Measurements from ENCODE around the gene COL23A1.
"Not testable (repeated sequence)": the region's sequence is repeated elsewhere in the genome, so short reads cannot be mapped to it uniquely, and the experiment has no call there.

COL23A1 gene

DNA sequence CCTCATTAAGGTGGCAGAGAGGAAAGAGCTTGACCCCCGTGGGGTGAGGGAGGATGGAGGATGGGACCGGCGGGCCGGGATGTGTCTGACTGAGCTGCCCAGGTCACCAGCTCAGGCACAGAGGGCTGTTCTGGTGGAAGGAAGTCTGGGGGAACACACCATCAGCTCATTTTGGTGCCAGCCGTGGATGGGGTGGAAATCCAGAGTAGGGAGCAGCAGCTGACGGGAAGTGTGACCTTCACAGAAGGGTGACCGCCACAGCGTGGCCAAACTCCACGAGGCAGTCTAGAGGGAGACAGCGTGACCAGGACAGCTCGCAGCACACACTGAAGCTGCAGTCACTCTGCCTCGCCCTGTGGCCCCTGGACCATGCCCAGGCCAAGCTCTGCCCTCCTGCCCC lies 312.3 kb downstream of the COL23A1 start:
- no peak for DNase-seq

DNA sequence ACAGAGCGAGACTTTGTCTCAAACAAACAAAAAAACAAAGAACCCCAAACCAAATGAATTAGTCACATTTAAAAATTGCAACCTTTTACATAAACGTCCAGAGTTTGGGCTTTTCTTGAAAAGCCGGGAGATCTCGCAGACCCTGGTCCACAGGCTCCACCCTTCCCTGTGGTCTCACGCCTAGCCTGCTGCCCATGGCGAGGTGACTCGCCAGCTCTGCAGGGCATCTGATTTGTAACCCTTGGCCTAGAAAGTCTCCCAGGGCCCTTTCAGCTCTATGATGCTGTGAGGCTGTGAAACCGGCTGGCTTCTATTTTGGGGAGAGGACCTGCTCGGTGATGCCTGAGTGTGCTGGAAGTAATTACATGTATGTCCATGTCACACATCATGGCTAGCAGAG lies 312.8 kb downstream of the COL23A1 start:
- DNase-seq: no peak

DNA sequence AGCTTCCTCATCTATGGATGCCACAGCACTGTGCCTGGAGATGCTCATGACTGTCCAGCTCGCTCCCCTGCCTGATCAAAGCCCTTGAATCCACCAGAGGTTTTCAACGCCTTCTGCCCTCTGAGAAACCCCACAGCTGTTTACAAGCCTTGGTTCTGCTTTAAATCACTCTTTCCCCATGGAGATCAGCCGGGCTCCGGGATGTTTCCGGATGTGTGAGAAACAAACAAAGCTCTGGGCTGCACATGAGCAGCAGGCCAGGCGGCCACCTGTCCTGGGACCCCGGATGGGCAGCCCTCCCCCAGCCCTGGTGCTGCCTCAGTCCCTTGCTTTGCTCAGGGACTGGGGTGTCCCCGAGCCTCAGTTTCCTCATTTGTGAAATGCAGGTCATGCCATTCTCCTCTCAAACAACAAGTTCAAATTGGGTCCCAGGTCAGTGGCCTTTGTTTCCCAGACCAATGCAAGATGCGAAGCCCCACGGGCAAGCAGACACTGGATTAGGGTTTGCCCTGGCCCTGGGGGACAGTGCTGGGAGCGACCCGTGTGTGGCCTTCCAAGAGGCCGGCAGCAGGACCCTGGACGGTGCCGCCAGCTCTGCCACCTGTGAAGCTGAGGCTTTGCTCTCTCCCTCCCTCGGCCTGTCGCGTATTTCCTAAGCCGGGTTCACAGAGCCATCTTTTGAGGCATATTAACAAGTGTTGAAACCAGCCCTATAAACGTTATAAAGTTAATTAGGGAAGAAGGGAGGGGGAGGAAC lies 315.2 kb downstream of the COL23A1 start:
- DNase-seq: no peak

DNA sequence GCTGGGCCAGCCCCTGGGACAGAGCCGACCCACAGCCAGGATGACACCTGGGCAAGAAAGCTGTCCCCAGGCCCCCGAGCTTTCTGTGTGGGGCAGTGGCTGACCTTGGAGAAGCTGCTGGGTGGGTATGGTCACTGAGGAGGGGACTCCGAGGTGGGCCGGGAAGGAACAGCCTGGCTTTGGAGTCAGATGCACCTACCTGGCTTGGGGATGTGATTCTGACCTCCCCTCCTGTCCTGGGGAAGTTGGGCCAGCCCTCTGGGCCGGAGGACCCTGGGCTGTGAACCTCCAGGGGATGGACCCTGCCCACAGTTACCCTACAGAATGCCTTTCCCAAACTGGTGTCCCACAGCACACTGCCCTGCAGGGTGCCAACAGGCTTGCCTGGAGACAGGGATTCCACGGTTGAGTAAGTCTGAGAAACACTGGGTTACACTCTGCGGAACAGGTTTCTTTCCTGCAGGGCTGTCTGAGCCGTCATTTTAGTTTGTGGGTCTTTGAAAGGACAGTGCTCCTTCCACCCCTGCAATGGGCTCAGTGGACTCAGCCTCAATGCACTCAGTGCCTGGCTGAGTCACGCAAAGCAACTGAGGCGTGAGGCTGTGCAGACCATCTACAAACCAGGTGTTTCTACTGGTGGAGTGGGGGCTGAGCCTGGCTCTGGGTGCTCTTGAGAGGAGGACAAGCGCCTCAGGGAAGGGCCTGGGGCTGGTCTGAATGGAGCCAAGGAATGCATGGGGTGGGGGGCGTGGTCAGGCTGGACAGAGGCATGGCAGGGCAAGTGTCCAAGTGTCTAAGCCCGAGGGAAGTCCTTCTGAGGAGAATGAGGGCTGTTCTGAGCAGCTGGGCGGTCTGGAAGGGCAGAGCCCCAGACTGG lies 316.3 kb downstream of the COL23A1 start:
- DNase-seq: no peak

DNA sequence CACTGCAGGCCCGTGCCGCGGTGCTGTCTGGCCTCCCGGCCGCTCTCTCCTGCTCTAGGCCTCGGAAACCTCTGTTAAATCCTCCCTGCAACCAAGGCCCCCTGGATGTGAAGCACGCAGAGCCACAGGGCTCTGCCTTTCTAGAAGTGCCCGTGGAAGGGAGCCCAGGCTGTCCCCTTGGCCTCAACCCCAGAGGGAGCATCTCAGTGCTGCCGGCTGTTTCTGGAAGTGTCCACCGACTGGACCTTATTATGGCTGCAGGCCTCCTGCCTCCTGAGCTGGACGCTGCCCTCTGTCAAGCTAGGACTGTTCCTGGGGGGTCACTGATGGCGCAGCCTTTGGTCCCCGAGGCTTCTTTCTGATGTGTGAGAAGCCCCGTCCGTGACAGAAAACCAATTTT lies 317.2 kb downstream of the COL23A1 start:
- DNase-seq: no peak

DNA sequence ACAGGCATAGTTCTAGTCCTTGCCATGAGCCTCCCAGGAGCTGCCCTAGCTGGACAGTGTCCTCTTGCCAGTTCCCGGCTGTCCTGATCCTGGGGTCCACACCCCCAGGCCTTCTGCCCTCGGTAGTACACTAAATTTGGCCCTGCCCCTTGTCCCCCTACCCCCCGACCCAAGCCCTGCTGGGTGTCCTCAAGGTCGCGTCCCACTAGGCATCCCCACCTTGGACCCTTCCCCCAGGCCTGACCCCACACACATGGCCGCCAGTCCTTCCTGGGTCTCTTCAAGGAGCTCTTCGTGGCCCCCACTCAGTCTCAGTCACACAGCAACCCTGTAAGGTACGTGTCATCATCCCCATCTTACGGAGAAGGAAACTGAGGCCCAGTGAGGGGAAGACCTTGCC lies 317.6 kb downstream of the COL23A1 start:
- DNase-seq: no peak

DNA sequence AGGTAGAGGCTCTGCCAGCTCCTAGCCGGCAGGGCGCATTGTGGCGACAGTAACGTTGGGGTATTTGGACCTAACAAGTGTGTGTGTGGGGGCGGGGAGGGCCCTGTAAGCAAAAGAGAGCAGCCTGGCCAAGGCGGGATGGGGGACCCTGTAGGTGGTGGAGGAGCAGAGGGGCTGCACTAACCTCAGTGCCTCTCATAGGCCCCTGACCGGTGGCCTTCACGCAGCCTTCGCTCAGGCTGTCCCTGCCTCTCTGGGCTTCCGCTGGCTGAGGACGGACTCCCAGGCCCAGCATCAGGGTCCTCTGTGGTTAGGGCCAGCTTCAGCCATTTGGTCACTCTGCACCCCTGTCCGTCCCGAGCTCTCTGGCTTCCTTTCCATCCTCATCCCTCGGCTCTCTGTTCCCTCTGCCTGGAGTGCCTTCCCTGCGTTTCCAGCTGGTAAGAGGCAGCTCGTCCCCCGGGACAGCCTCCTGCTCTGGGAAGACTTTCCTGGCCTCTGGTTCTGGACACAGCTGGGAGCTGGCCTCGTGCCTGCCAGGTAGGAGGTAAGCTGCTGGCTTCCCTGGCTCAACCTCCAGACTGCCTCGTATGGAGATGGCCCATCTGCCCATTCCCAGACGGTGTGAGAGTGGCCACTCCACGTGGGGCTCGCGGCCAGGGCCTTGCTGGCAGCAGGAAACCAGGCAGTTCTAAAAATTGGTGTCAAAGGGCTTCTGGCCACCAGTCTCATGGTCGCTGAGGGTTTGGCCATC lies 318.3 kb downstream of the COL23A1 start:
- no peak for DNase-seq

DNA sequence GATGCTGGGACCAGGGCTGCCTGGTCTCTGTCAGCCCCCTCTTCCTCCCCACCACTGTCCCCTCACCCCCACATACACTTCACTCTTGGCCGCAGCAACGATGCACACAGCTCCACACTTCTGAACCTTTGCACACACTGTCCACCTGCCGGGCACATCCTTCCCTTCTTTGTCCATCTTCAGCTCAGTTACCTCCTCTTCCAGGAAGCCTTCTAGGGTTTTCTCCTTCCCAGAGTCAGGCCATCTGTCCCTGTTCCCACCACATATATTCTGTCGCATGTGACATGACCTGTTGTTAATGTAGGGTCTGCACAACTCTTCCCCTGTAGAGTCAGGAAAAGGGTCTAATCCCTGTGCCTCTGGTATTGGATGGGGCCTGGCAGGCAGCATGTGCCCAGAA lies 319.0 kb downstream of the COL23A1 start:
- DNase-seq: no peak

DNA sequence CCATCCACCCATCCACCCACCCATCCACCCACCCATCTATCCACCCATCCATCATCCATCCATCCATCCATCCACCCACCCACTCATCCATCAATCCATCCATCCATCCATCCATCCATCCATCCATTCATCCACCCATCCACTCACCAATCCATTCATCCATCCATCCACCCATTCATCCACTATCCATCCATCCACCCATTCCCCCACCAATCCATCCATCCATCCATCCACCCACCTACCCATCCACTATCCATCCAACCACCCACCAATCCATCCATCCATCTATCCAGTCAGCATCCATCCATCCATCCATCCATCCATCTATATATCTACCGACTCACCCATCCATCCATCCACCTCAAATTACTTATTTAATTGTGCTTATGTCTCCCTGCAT lies 320.7 kb downstream of the COL23A1 start:
- DNase-seq: no peak

DNA sequence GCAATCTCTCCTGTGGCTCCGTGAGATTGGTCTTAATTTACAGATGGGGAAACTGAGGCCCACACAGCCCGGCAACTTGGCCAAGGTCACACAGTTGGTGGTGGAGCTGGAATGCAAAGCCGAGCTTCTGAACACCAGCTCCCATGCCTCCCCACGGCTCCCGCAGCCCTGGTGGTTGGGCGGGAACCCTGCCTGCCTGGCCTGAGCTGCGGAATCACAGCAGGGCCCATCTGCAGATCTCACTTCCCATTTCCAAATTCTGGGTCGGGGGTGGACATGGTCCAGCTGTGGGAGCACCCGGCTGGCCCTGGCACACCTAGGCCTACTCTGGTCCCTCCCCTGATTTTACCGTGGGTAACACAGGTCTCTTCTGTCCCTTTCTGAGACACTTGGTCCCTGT lies 322.3 kb downstream of the COL23A1 start:
- no peak for DNase-seq

DNA sequence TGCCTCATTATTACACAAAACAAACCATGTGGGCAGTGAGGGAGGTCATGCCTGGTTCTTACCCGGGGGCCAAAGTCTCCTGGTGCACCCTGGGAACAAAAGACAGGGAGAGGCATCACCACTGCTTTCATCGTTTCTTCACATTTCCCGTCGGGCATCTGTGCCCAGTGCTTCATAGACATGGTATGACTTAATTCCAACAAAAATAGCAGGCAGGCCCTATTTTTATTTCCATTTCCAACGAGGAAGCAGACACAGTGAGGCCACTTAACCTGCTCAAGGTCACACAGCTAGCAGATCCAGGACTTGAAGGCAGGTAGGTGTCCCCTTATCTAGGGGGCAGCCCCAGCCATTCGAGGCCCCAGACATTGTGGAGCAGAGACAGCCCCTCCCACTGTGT lies 322.9 kb downstream of the COL23A1 start:
- DNase-seq: no peak

DNA sequence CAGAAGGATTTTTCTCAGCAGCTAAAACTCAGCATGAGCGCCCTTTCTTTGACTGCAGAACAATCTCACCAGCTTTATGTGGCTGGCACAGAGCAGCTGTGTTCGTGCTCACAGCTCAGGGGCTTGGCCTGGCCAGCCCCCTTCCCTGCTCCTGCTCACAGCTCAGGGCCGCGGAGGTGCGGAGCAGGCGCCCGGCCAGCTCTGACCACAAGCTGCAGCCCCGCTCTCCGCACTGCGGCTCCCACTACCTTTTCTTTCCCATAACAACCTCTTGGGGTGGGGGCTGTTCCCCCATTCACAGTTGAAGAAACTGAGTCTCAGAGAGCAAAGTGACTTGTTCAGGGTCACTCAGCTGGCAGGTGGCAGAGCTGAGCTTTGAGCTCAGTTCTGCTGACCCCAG lies 323.6 kb downstream of the COL23A1 start:
- no peak for DNase-seq

DNA sequence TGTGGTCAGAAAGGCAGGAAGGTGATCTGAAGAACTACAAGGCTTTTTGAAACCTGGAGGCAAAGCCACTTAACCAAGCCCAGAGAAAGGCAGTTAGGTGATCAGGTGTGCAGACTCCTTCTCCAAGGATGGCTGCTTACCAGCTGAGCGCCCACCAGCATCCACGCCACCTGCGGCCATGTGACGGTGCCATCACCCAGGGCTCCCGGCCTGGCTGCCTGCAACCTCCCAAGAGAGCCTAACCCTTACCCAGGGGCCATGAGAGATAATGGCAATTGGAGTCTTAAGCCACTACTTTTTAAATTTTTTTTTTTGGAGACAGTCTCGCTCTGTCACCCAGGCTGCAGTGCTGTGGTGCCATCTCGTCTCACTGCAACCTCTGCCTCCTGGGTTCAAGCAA lies 324.4 kb downstream of the COL23A1 start:
- no peak for DNase-seq

DNA sequence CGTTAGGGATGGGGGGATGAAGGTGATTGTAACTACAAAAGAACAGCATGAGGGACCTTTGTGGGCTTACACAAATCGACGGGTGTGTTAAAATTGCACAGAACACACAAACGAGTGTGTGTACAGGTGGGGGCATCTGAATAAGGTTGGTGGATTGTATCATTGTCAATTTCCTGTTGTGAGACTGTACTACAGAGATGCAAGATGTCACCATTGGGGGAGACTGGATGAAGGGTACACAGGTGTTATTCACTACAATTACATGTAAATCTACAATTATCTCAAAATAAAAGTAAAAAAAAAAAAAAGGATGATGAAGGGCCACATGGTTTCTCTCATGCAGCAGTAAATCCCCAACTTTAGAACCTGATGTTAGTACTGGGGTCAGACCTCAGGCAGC lies 326.1 kb downstream of the COL23A1 start:
- DNase-seq: no peak

DNA sequence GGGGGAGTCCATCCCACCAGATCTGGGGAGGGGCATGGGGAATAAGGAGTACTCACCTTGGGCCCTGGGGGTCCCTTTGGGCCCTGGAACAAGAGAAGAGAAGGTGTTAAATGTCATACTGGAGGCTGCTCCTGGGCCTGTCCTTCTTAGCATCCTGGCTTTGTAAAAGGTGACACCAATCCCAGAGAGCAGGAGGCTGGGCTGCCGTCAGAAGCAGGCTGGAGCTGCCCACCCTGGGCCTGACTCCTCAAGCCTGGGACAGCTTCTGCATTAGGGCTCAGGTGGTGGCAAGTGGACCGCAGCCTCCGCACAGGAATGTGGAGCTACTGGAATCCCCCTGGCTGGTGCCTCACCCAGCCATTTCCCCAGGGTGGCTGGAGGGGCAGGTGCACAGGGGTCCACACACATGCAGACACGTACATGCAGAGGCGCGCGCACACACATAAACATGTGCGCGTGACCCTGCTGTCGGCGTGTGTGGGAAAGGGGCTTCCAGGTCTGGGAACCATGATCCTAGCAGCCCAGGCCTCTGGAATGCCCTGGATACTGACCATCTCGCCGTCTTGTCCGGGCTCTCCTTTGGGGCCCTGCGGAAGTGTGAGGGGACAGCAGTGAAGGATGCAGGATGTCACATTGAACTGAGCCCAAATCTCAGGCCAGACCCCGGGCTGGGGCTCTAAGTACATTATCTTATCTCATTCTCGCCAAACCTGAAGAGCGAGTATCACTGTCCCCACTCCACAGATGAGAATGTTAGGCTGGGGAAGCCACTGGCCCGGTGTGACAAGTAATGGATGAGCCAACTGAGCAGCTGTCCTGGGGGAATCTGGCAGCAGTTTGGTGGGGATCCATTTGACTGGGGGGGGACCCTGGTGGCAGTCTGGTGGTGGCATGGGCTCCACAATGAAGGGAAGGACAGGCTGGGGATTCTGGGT lies 328.3 kb downstream of the COL23A1 start:
- no peak for DNase-seq

DNA sequence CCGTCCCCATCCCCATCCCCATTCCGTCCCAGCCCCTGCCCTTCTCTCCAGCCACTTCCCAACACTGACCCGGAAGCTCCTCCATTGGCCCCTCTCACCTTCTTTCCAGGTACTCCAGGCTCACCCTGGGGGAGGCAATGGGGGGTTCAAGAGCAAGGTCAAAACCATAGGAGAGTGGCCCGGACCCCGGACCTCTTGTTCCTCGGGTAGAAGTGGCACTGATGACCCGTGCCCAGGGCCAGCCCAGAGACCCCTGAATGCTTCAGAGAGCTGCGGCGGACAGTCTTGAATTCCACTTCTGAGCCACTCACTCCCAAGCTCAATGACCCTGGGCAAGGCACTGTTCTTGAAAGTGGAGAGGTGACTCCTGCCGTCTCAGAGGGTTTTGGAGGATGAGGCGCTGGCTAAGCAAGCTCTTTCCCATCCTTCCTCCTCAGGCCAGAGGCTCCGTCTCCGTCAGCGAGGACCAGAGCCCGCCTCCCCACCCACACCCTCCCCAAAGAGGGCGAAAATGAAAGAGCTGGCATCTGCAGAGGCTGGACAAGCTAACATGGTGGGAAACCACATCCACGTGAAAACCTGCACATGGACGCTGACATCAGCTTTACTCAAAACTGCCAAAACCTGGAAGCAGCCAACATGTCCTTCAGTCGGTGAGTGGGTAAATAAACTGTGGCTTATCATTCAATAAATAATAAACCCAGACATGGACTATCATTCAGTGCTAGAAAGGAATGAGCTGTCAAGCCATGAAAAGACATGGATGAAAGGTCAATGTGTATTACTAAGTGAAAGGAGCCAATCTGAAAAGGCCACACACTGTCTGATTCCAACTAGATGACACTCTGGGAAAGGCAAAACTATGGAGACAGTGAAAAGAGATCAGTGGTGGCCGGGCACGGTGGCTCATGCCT lies 330.3 kb downstream of the COL23A1 start:
- no peak for DNase-seq

DNA sequence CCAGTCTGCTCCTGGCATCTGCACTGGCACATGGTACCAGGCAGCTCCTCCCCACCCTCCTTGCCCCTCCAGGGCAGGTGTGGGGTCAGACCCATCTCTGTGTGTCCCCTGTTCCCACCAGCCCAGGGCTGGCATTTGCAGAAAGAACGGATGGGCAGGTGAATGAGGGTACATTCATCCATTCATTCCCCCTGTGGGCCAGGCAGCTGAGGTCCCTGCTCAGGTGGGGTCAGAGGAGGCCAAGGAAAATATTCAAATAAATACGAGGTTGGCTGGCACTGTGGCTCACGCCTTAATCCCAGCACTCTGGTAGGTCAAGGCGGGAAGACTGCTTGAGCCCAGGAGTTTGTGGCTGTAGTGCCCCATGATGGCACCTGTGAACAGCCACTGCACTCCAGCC lies 332.5 kb downstream of the COL23A1 start:
- DNase-seq: no peak

DNA sequence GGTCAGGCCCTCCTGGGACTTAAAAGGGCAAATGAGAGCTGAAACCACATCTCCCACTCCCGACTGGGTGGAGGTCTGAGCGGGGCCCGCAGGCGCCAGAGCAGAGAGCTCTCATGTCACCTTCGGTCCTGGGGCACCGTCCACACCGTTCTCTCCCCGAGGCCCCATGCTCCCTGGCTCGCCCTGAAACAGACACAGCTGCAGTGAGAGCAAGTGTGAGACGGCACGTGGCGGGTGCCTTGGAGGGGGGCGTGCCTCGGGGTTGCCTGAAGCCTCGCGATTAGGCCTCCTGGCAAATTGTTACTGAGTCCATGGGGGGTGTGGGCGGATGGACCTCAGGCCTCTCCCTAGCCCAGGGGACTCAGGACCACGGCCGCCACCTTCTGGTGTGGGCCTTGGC lies 333.4 kb downstream of the COL23A1 start:
- DNase-seq: no peak

DNA sequence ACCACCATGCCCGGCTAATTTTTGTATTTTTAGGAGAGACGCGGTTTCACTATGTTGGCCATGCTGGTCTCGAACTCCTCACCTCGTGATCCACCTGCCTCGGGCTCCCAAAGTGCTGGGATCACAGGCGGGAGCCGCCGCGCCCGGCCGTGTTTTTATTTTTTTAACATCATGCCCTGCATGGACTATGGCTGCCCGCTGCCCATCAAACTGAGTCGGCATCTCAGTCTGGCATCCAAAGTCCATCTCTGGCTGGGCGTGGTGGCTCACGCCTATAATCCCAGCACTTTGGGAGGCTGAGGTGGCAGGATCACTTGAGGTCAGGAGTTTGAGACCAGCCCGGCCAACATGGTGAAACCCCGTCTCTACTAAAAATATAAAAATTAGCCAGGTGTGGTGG lies 336.6 kb downstream of the COL23A1 start:
- not testable (repeated sequence) for DNase-seq

DNA sequence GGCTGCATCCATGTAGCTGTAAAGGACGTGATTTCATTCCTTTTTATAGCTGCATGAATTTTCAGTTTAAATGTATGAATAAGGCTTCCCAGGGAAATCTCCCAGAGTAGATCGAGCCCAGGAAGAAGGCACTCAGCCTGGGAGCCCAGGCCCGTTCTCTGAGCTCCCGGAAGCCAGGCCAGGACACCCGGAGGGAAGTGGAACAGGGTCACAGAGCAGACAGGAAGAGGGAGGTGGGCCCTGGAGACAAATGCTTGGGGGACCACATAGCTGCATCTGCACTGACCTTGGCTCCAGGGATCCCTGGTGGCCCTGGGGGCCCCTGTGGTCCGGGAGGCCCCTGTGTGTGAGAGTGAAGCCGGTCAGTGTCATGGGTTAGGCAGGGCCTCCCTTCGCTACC lies 337.9 kb downstream of the COL23A1 start:
- DNase-seq: no peak

DNA sequence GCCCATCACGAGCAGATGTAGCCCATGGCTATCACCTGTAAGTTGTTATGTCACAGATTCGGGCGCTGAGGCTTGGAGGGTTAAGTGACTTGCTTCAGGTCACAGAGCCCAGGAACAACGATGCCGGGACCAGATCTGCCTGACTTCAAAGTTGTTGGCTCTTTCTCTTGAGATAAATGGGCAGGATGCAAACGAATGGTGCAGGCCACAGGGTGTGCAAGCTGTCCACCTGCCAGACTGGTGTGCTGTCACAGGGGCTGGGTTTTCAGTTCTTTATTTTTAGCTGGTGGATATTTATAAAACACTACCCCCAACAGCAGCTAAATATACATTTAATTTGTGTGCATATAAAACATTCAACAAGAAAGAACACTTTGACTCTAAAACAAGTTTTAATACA lies 339.9 kb downstream of the COL23A1 start:
- no peak for DNase-seq

All from fibroblast of skin of abdomen (primary cell).